NCI-H2227 (cell line): Measurements from ENCODE around the gene RNF220.

Source experiments
- DNase-seq: peaks from one replicate; lab custom pipeline; 2025; ENCODE audit not compliant: unreplicated experiment; lab: John Stamatoyannopoulos, UW

RNF220 gene

DNA sequence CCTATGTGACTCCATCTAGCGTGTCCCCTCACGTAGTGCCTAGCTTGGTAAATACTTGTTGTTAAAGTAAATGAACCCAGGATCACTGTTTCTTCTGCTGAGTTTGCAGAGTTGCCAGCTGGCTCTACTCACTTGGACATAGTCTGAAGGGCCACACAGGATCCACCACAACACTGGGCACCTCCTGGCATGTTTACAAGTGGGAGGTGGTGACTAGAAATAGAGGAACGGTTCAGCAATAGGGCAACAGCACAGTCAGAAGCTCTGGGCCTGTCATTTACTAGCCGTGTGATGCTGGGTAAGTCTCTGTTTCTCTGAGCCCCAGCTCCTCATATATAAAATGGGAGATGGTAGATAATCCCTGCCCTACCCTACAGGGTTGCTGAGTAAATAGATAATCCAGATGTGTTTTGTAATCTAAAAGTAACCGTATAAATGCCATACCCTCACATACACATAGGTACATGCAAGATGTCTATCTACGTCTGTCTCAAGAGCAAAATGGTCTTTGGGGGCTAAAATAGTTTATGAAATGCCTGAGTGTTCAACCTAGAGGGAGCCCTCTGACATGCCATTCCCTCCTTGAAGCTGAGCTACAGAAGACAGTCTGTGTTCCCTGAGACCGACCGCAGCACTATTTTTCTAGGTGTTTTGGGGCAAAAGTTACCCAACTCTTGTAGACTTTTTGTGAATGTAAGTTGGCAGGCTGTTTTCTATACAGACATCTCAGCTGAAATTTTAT is 20.5 kb downstream of the RNF220 start:
- DNase-seq: no peak

DNA sequence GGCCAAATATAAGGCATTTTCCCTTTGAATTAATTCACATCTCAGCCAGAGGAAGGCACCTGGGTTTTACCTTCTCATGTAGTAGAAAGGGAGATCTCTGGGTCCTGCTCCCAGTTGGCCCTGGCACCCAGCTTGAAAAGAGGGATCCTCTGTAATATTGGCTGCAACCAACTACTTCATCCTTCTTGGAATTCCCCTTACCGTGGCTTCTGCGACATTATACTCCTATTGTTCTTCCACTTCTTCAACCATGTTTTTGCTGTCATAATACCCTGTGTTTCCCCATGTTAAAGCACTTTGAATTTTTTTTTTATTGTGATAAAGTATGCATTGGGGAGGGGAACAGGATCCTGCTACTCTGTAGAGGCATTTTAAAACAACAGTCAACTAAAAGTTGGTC is 26.8 kb downstream of the RNF220 start:
- no peak for DNase-seq

DNA sequence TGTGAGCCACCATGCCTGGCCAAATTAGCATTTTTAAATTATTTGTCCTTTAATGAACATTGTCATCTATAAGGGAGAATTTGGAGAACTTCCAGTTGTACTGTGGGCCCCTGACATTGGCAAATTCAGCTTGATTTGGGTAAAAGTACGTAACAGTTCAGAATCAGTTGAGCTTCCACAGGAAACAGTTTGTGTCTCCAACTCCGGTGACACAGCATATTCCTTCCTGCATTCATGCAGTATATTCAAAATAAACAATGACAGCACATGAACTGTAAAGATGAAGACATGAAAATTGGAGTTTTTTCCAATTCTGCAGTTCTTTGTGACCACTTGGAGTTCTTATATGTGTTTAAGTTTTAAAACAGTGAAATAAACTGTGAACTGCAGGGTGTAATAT is 28.2 kb downstream of the RNF220 start:
- no peak for DNase-seq

DNA sequence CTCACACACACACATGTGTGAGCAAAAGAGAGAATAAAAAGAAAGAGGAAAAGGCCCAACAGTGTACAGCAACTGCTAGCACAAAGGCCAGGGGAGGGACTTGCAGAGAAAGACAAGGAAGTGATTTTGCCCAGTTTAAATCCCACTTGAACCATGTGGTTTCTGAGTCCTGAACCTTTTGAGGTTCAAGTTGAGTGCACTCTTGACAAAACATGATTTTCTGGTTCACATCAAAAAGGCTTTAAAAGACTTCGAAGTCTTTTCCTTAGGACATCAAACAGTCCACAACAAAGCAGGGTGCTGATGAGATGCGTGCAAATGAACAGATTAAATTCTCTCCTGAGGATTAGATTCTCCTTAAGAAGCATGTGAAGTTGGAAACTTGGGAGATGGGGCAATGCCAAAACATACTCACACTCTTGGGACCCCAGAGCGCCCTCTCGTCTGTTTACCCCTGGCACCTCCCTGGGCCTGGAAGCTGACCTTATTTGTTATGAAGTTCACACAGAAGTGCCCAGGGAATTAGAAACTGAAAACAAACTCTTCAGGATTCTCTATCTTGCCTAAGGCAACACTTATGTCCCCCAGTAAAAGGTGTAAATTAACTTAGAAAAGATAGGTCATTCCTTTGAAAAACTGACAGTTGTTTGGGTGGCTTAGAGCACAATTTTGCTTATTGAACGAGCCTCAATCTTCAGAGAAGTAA is 31.5 kb downstream of the RNF220 start:
- no peak for DNase-seq

DNA sequence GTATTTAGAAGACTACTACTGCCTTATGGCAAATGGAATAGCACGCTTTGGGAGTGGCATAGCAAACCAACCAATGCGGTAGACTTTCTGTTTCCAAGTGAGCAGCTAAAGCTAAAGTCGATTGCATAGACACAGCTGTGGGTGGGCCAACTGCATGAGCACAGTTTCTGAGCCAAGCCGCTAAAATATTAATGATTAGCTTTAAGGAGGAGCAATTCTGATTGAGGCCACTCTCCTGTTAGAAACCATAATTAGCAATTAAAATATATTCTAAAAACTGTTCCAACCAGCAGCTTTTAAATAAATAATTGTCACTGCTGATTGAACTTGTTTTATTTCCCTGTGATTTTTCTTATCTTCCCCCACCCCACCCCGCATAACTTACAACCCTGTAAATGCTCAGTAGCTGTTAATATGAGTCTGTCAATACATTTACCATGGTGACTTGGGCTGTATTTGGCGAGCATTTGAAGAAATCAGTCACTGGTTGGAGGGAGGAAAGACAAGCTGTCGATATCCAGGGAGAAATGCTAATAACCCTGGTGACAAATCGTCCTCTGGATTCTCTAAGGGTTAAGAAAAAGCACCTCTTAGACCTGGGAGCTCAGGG is 32.2 kb downstream of the RNF220 start:
- DNase-seq: peak; percentile 42

DNA sequence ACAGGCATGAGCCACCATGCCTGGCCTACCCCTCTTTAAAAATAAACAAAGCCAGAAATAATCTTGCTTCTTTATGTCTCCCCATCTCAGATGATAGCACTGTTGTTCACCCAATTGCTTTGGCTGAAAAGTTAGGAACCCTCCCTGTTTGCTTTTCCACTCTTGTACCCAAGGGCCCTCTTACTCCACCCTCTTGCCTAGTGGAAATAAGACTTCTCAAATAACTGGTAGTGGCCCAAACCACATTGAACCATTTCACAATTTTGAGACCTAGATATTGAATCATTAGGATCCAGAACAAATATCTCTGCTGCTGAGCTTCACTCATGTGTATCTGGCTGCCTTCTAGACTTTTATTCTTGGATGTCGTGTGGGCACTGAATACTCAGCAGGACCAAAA is 37.7 kb downstream of the RNF220 start:
- DNase-seq: no peak

DNA sequence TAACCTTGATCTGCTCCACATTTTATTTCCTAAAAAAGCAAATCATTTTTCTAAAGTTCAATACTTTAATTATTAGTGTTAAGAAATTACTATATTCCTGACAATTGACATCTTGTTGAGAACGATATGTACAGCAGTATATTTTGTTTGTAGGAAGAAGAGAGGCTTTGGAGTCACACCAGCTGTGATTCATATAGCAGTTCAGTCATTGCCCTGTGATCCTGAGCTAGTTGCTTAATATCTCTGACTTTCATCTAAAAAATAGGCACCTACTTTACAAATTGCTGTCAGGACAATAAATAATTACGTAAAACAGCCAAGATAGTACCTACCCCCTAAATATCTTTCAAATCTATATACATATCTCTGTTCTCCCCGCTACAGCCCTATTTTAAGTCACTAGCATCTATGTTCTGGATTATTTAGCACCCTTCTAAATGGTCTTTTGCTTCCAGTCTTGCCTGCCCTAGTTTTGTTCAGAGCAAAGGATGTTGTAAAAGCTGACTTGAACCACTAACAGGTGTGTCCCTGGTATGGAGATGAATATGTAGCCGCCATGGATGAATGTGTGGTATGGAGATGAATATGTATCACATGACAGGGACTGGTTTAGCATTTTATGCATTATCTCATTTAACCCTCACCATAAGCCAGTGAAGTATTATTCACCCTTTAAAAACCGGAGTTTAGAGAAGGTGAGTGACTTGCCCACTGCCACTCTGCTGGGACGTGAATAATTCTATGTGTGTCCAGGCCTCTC is 42.2 kb downstream of the RNF220 start:
- DNase-seq: no peak

DNA sequence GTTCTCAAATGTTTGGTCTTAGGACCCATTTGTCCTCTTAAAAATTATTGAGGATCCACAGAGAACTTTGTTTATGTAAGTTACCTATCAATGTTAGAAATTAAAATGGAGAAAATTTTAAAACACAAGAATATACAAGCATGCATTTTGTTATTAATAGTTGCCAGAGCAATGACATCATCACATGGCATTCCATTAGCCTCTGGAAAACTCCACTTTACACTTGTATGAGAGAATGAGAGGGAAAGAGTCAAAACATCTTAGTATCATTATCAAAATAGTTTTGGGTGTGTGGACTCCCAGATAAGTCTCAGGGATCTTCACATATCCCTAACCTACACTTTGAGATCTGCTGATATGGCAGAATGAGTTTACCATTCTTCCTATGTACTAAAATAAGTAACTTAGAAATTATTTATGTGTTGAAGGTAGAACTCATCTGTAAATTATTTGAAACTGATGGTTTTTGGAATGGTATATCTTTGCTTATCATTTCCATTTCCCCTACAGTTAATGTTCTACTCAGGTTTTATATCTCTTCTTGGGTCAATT is 48.8 kb downstream of the RNF220 start:
- no peak for DNase-seq

DNA sequence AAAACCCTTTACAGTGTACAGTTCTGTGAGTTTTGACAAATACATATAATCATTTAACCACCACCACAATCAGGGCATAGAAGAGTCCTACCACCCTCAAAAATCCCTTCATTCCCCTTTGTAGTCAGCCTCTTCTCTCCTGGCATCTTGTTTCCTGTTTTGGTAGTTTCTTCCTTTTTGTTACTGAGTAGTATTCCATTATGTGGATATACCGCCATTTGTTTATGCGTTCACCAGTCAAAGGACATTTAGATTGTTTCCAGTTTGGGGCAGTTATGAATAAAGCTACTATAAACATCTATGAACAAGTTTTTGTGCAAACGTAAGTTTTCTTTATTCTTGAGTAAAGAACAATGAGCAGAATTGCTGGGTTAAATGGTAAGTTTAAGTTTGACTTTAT is 49.6 kb downstream of the RNF220 start:
- no peak for DNase-seq

DNA sequence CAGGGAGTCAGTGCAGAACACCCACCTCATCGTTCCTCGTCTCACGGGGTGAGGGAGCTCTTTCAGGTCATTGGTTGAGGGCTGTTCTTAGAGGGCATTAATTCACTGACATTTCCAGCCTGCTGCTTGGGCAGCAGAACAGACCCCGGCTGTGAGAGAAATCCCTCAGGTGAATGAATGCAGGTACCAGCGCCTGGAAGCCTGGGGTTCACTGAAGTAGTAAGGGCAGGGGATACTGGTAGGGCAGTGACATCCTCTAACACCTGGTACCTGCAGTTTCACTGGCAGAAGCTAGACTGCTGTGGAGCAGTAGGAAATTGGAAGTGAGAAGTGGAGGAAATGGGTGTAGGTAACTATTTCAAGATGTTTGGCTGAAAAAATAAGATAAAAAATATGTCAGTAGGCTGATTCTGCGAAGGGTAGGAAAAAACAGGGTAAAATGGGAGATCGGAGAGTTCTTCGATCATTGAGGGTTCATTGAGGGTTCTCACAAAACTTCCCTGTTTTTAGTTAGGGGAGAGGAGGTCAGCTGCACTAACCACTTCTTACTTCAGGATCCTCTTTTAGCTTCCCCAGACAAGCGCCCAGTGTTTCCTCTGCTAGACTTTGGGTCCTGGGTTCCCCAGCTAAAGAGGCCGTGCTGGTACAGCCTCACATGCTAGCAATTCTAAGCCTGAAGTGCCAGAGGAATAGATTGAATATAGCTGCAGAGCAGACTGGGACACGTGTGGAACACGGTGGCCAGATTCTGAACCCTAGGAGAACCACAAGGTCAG is 55.2 kb downstream of the RNF220 start:
- no peak for DNase-seq

DNA sequence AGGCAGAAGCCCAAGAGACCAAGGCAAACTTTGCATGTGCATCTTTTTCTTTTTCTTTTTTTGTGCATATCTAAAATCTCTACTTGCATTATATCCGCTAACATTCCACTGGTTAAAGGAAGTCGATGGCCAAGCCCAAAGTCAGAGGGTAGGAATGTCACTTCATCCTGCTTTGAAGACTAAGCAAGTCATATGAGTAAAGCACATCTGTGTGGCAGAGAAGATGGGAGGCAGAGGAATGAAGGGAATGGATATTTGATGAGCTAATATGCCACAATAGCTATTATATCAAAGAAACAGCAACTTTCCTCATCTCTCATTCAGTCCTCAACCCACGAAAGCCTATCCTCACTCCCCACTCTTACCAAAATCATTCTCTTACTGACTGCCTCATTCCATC is 59.3 kb downstream of the RNF220 start:
- DNase-seq: no peak

DNA sequence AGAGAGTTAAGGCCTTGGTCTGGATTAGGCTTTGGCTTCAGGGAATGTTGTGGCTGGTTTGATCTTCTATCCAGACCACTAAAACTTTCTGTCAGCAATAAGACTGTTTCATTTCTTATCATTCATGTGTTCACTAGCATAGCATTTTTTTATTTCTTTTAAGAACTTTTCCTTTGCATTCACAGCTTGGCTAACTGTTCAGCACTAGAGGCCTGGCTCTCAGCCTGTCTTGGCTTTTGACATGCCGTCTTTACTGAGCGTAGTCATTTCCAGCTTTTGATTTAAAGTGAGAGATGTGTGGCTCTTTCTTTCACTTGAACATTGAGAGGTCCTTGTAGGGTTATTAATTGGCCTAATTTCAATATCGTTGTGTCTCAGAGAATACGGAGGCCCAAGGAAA is 62.5 kb downstream of the RNF220 start:
- DNase-seq: no peak

DNA sequence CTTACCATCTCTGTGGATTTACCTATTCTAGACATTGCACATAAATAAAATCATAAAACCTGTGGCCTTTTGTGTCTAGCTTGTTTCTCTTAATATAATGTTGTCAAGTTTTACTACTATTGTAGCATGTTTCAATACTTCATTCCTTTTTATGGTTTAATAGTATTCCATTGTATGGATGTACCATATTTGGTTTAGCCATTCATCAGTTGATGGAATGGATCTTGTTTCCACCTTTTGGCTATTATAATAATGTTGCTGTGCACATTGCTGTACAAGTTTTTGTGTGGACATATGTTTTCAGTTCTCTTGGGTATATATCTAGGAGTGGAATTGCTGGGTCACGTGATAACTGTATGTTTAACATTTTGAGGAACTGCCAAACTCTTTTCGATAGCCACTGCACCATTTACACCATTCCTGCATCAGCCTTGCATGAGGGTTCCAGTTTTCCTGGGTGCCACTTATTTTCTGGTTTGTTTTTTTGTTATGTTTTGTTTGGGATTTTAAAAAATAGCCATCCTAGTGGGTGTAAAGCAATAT is 66.9 kb downstream of the RNF220 start:
- no peak for DNase-seq

DNA sequence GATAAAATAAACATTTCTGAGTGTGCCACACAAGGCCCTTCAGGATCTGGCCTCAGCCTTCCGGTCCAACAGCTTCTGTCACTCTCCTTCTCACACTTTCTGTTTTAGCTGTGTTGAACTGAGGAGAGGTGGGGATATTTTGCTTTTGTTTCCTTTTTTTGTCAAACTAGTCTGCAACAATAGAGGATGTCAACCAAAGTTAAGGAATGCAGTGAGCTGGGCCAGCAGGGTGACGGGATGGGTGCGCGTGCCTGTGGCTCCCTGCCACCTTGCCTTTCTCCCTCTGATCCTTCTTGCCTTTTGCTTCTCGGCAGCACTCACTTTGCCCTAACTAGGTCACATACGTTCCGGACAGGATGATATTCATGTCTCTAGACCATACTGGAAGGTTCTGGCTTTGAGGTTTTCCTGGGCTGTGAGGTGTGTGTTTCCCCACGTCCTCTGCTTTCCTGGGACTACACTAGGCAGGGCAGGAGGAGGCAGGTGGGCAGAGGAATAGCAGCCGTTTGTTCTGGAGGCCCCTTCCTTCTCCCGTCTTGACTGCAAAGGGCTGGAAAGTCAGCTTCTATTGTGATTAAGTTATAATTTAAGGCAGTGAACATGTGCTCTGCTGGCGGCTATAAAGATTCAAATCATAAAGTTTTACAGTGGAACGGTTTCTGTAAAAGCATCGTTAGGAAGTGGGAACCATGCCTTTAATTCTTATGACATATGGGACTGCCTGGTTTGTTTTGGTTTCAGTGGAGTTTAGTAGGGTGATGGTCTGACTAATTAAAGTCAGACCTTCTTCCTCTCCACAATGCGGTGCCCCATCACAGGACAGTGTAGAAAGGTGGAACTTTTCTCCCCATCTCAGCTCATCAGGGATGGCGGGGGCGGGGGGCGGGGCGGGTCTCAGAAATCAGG is 67.8 kb downstream of the RNF220 start:
- DNase-seq: no peak

DNA sequence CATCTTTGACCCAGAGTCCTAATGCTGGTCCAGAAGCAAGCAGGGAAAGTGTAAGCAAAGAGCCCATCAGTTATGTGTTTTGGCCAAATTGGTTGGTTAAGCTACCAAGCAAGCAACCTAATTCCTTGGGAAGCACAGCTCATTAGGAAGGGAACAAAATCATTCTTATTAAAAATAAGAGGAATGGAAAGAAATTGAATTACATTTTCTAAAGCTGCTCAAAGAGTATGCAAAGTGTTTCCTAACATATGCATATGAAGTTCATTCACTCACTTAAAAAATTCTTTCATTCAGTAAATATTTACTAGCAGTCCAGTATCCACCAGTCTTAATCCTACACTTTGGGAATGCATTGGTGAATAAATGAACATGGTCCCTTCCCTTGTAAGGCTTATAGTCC is 71.8 kb downstream of the RNF220 start:
- no peak for DNase-seq

DNA sequence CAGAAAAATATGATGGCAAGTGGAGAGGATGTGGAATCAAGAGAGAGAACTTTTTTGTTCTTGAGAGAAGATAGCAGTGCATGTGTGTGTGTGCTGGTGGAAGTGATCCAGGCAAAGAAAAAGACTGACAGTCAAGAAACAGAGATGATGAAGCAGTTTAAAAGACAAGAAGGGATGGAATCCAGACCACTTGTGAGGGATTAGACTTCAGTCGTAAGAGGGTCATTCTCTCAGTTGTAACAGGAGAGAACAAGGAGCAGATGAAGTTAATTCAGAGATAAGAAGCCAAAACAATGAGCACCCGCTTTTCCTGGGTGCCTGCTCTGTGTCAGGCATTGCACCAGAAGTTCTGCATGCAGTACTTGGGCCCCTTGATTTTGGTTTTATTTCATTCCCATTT is 76.6 kb downstream of the RNF220 start:
- DNase-seq: no peak

DNA sequence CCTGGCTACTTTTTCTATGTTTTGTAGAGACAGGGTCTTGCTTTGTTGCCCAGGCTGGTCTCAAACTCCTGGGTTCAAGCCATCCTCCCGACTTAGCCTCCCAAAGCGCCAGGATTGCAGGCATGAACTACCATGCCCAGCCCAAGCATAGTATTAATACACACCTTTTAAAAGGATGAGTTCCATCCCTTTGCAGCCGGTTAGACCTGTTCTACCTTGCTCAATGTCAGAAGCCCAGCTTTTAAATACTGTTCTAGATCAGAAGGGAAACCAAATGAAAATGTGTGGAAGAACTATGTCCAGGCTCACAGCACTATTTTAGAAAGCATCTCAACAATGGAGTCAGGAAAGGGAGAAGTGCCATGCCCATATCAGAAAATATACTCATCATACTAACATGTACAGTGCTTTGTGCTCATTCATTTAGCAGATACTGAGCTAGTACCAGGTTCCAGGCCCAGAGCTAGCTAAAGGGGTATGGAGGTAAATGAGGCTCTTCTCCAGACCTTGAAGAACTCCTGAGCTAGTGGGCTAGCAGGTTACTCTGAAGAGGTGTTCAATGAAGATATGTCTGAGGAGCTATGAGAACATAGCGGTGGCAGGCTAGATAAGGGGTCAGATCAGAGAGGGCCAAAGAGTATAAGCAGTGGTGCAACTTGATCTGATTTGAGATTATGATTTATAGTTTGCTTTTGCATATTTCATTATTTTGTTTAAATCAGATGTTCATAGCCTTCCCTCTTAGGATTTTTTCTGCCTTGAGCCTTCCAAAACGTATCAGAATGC is 78.2 kb downstream of the RNF220 start:
- DNase-seq: no peak

DNA sequence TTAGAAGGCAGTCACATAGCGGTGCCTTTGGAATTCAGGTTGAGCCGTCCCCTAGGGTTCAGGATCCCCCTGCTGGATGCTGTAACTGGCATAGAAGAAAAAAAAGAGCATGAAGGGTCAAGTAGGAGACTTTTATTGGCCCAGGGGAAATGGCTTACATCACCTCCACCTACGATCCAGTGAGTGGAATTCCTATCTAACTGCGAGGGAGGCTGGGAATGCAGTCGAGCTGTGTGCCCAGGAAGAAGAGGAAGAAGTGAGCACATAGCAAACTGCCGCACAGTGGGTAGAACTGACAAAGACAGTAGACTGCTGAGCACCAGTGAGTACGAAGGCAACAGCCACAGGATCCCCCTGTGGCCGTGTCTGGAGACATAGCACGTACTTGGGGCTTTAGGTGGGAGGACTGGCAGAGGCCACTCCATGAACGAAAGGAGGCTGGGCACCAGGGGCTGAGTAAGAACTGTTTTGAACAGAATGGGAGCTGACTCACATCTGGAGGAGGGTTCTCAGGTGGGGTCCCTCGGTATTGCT is 79.2 kb downstream of the RNF220 start:
- DNase-seq: no peak
